H1 (cell line): Measurements from ENCODE around the gene ZMAT5. TPM values are rescaled to one million over a fixed set of nuclear protein-coding genes. Genes with fewer than 3 reads are reported as not detected.
A peak's percentile ranks its signal among the peaks of the same experiment; 100 is the strongest.

ENCODE experiments used
- CTCF ChIA-PET: fragments of 300-600 bp; sonication (Branson Sonifier 250); formaldehyde crosslinking; loops from one replicate; lab custom pipeline; 2021; ENCODE audit not compliant: partially characterized antibody; lab: Charles Lee
- POLR2A ChIA-PET: fragments of 300-600 bp; sonication (Branson Sonifier 250); formaldehyde crosslinking; loops from one replicate; lab custom pipeline; 2021; ENCODE audit warnings: inconsistent platforms; ENCODE audit not compliant: partially characterized antibody; lab: Charles Lee
- DNase-seq, 2 experiments: peaks; one replicate each; pipeline versions ENCODE4 v3.0.0 to v3.0.0-alpha.2; 2010 to 2022; ENCODE audit warnings: low spot score in 2 of 2, low read depth in 1 of 2, mixed read lengths in 1 of 2
- FAIRE-seq: peaks from 2 replicates; lab custom pipeline; 2011; peaks lifted over from hg19 to GRCh38; lab: Jason Lieb, UNC
- H2AFZ ChIP-seq: 2 replicates; pipeline ENCODE4 v1.8.1; 2012; ENCODE audit warnings: low read length, inconsistent platforms
- H2AK5ac ChIP-seq: 2 replicates; pipeline ENCODE4 v1.6.1; 2013; ENCODE audit warnings: low read depth, low read length
- H2BK120ac ChIP-seq: replicated peaks from 2 replicates; pipeline ENCODE3; 2013; ENCODE audit warnings: low read depth, low read length, inconsistent platforms
- H2BK12ac ChIP-seq: 2 replicates; pipeline ENCODE4 v1.6.1; 2013; ENCODE audit warnings: low read depth, low read length
- H2BK15ac ChIP-seq: 2 replicates; pipeline ENCODE4 v1.6.1; 2013; ENCODE audit warnings: low read length
- H2BK20ac ChIP-seq: 2 replicates; pipeline ENCODE4 v1.6.1; 2013; ENCODE audit warnings: low read length
- H2BK5ac ChIP-seq: 2 replicates; pipeline ENCODE4 v1.6.1; 2013; ENCODE audit warnings: low read depth, low read length
- H3K14ac ChIP-seq: 2 replicates; pipeline ENCODE4 v1.6.1; 2013; ENCODE audit warnings: inconsistent platforms; ENCODE audit not compliant: insufficient read length
- H3K18ac ChIP-seq: 2 replicates; pipeline ENCODE4 v1.6.1; 2013; ENCODE audit warnings: low read length; ENCODE audit errors: extremely low read depth
- H3K23ac ChIP-seq: 2 replicates; pipeline ENCODE4 v1.6.1; 2013; ENCODE audit warnings: inconsistent platforms; ENCODE audit not compliant: insufficient read length
- H3K23me2 ChIP-seq: 2 replicates; pipeline ENCODE4 v1.6.1; 2013; ENCODE audit warnings: low read depth, low read length
- H3K27ac ChIP-seq: 2 replicates; pipeline ENCODE4 v1.6.1; 2011; ENCODE audit warnings: low read depth, low read length, inconsistent platforms
- H3K27me3 ChIP-seq, 4 experiments: replicated peaks in 1 of 4; 1 replicate in 1 of 4; 2 replicates in 3 of 4; pipeline versions ENCODE4 v1.6.1 to v1.8.1; 2011 to 2013; ENCODE audit warnings: low read length in 3 of 4, mild to moderate bottlenecking in 3 of 4, inconsistent platforms in 2 of 4, mixed read lengths in 2 of 4, moderate library complexity in 1 of 4; ENCODE audit not compliant: control insufficient read depth in 3 of 4, insufficient read depth in 3 of 4; ENCODE audit errors: extremely low read depth in 1 of 4
- H3K36me3 ChIP-seq, 4 experiments: 2 replicates each; pipeline versions ENCODE4 v1.6.1 to v1.8.1; 2011 to 2013; ENCODE audit warnings: mild to moderate bottlenecking in 4 of 4, low read length in 3 of 4, moderate library complexity in 2 of 4, control low read depth in 1 of 4, inconsistent platforms in 1 of 4; ENCODE audit not compliant: insufficient read depth in 4 of 4, control insufficient read depth in 2 of 4
- H3K4ac ChIP-seq: replicated peaks from 2 replicates; pipeline ENCODE3; 2013; ENCODE audit warnings: low read length, low read depth, mixed read lengths, inconsistent platforms; ENCODE audit not compliant: insufficient read length
- H3K4me1 ChIP-seq, 4 experiments: replicated peaks in 1 of 4; 1 replicate in 1 of 4; 2 replicates in 3 of 4; pipeline versions ENCODE4 v1.6.1 to v1.8.1; 2011 to 2013; ENCODE audit warnings: low read length in 3 of 4, inconsistent platforms in 2 of 4, mixed read lengths in 1 of 4; ENCODE audit not compliant: insufficient read depth in 4 of 4, control insufficient read depth in 3 of 4
- H3K4me2 ChIP-seq, 2 experiments: 2 replicates each; pipeline versions ENCODE4 v1.6.1 to v1.8.1; 2011 to 2013; ENCODE audit warnings: low read depth in 2 of 2, low read length in 2 of 2, control low read depth in 1 of 2, inconsistent platforms in 1 of 2, mild to moderate bottlenecking in 1 of 2; ENCODE audit not compliant: insufficient read depth in 1 of 2
- H3K4me3 ChIP-seq, 4 experiments: fragments of 200-600, 300-600 bp in 1 of 4; sonication (generic), shearing (Covaris generic), sonication (Bioruptor Twin) in 1 of 4; 2 replicates each; pipeline versions ENCODE4 v1.5.1 to v1.8.1; 2011 to 2016; ENCODE audit warnings: low read length in 4 of 4, low read depth in 3 of 4, control low read depth in 2 of 4, inconsistent platforms in 2 of 4, mild to moderate bottlenecking in 2 of 4, mixed read lengths in 1 of 4, moderate library complexity in 1 of 4; ENCODE audit not compliant: insufficient read depth in 2 of 4; ENCODE audit errors: extremely low read depth in 1 of 4
- H3K56ac ChIP-seq: replicated peaks from 2 replicates; pipeline ENCODE3; 2013; ENCODE audit warnings: low read depth, mild to moderate bottlenecking, mixed read lengths, low read length, inconsistent platforms; ENCODE audit not compliant: insufficient read length
- H3K79me1 ChIP-seq: 2 replicates; pipeline ENCODE4 v1.6.1; 2013; ENCODE audit warnings: low read depth, low read length, control low read depth
- H3K79me2 ChIP-seq, 2 experiments: 2 replicates each; pipeline versions ENCODE4 v1.6.1 to v1.8.1; 2012 to 2013; ENCODE audit warnings: low read length in 2 of 2, mild to moderate bottlenecking in 2 of 2, inconsistent platforms in 1 of 2; ENCODE audit not compliant: insufficient read depth in 2 of 2, control insufficient read depth in 1 of 2
- H3K9ac ChIP-seq, 4 experiments: replicated peaks in 1 of 4; 1 replicate in 1 of 4; 2 replicates in 3 of 4; pipeline versions ENCODE4 v1.6.1 to v1.8.1; 2011 to 2013; ENCODE audit warnings: low read depth in 3 of 4, low read length in 3 of 4, control low read depth in 2 of 4, mild to moderate bottlenecking in 2 of 4, moderate library complexity in 2 of 4, inconsistent platforms in 1 of 4; ENCODE audit errors: extremely low read depth in 1 of 4
- H3K9me3 ChIP-seq, 2 experiments: 2 replicates each; pipeline versions ENCODE4 v1.6.1 to v1.8.1; 2012 to 2013; ENCODE audit warnings: mild to moderate bottlenecking in 2 of 2, moderate library complexity in 2 of 2, control low read depth in 1 of 2, inconsistent platforms in 1 of 2, low read depth in 1 of 2, low read length in 1 of 2, mixed read lengths in 1 of 2; ENCODE audit not compliant: insufficient read depth in 2 of 2
- H4K20me1 ChIP-seq, 2 experiments: replicated peaks in 1 of 2; 2 replicates each; pipeline versions ENCODE3 to v1.8.1; 2011 to 2013; ENCODE audit warnings: inconsistent platforms in 2 of 2, low read length in 2 of 2, mild to moderate bottlenecking in 1 of 2; ENCODE audit not compliant: insufficient read depth in 2 of 2, control insufficient read depth in 1 of 2
- H4K5ac ChIP-seq: 2 replicates; pipeline ENCODE4 v1.6.1; 2013; ENCODE audit warnings: low read length, low read depth, mixed read lengths, inconsistent platforms; ENCODE audit not compliant: insufficient read length
- H4K8ac ChIP-seq: 2 replicates; pipeline ENCODE4 v1.8.0; 2013; ENCODE audit warnings: mild to moderate bottlenecking, moderate library complexity, low read length, inconsistent platforms; ENCODE audit not compliant: insufficient read depth; ENCODE audit errors: extremely low read depth
- H4K91ac ChIP-seq: replicated peaks from 2 replicates; pipeline ENCODE3; 2013; ENCODE audit warnings: low read length, mixed read lengths, inconsistent platforms; ENCODE audit not compliant: insufficient read length
- HDAC6 ChIP-seq: IDR thresholded peaks from one replicate; pipeline ENCODE4 v1.7.1; 2012; ENCODE audit warnings: low read depth, mild to moderate bottlenecking, inconsistent platforms, low read length, moderate library complexity
- RXRA ChIP-seq: IDR thresholded peaks from 2 replicates; pipeline ENCODE4 v1.6.1; 2011; ENCODE audit warnings: low read depth, mild to moderate bottlenecking, low read length, moderate library complexity; ENCODE audit not compliant: insufficient read depth
- ZNF274 ChIP-seq: IDR thresholded peaks from 2 replicates; pipeline ENCODE4 v1.7.0; 2012; ENCODE audit warnings: low read length, borderline replicate concordance; ENCODE audit errors: extremely low read depth
- WGBS, 2 experiments: shearing (Covaris generic) in 1 of 2; methylation state at CpG; one replicate each; pipeline versions ENCODE4 v1.1.6 to v1.1.7; 2013 to 2015; ENCODE audit warnings: low lambda C conversion rate in 2 of 2, mixed read lengths in 2 of 2, inconsistent platforms in 1 of 2, low coverage in 1 of 2, missing lambda C conversion rate in 1 of 2; ENCODE audit not compliant: insufficient replicate concordance in 2 of 2, insufficient coverage in 1 of 2, insufficient read length in 1 of 2; ENCODE audit errors: extremely low coverage in 1 of 2, missing lambda C conversion rate in 1 of 2; 5-methylcytosine and 5-hydroxymethylcytosine counted together
- polyA plus RNA-seq, 7 experiments: library from polyadenylated mRNA; depleted of rRNA in 3 of 7; stranded (reverse) in 5 of 7; unstranded in 2 of 7; fragments of >200 nt in 5 of 7; fragments of 200-250 nt in 2 of 7; gene quantifications; 1 replicate in 5 of 7; 2 replicates in 1 of 7; 4 replicates in 1 of 7; pipeline versions ENCODE4 v1.2.1 to v1.2.3, GENCODE V29; 2011 to 2013; ENCODE audit warnings: missing spikeins in 2 of 7, mixed read lengths in 2 of 7
- total RNA-seq: library from RNA; stranded (reverse); fragmentation: NEBNext Ultra II Directional; extraction: Animal tissue kit (Norgen Biotek cat#: 25700); gene quantifications from 2 replicates; pipeline ENCODE4 v1.2.1, GENCODE V29; 2021

The ZMAT5 gene
- total and polyA plus RNA-seq, 2 of the 8 experiments (the other 6 are each of a cell fraction or from before 2014, with no cell fraction given), result 14.0 to 38.3 TPM

DNA sequence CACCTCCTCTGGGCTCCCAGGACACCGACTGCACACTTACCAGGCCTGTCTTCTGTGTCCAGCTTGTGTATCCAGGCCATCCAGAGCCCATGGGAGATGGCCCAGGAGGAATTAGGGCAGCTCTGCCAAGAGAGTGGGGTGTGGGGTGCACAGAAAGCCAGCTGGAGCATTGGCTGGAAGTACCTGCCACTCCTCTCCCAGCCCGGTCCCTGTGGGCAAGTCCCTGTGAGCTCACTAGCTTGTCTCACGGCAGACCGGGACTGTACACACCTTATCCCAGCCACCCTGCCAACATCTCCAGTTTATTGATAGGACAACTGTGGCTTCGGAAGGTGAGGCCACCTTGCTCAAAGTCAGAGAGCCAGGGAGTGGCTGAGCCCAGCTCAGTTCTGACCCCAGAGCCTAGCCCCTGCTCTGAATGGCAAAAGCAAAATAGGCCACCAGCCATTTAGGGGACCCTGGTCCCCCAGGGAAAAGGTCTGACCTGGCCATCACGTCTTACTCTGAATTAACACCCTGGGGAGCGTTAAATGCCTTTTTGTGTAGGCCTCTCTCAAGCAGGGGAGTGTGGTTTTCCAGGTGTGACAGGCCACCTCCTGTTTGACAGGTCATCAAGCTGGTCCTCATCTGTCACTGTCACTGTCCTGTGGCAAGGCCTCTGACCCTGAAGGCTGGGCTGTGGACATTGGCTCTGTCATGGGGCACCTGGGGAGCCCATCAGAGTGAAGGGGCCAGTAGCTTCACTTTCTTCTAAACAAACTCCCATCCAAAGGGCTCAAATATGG, 15.4 kb upstream of the ZMAT5 start:
- H3K23me2 ChIP-seq, result peaks cover 2% of the 10 kb centered on the region; the same call in 1 of the 2 replicates
- DNase-seq (no peak), FAIRE-seq (no peak)
- H3K9me3 ChIP-seq, result no peaks in the 10 kb centered on the region
- H2AK5ac ChIP-seq, result no peak overlapping the region
- no peak overlapping the region for H2BK20ac ChIP-seq
- no peaks in the 10 kb centered on the region for H3K27me3 ChIP-seq
- no peaks in the 10 kb centered on the region for H3K79me1 ChIP-seq
- ChIA-PET CTCF (interaction anchor here (0.8 to 5.4 kb wide), 5 partner anchors 9 to 256 kb away, joined by 3 to 33 read pairs (median 5); no protein-coding TSS in a partner anchor), POLR2A (interaction anchor here (1.0 kb wide), 1 partner anchor 75 kb away, joined by 3 read pairs; no protein-coding TSS in a partner anchor)
- no peak overlapping the region for H3K27ac ChIP-seq
- H2BK12ac ChIP-seq, result no peak overlapping the region
- no peak overlapping the region for H3K4ac ChIP-seq
- no peak overlapping the region for H4K8ac ChIP-seq
- H3K79me2 ChIP-seq, result no peaks in the 10 kb centered on the region
- no peaks in the 10 kb centered on the region for H4K20me1 ChIP-seq
- no peak overlapping the region for H4K5ac ChIP-seq
- no peak overlapping the region for H2BK120ac ChIP-seq
- 87% methylated on average over 7 of the region's 7 CpGs; no CpG with 5 or more reads in 1 of the 2 experiments for WGBS, 2 experiments
- no peak overlapping the region; a peak in 1 of 7 replicates for H3K9ac ChIP-seq
- no peak overlapping the region for H3K4me2 ChIP-seq
- 0 out of 7 replicates have a peak, but pooled peaks cover 0 to 2% (median 0%) of the 10 kb centered on the region in 4 experiments for H3K4me1 ChIP-seq
- TF ChIP-seq HDAC6, result no peak
- no peak for TF ChIP-seq ZNF274
- TF ChIP-seq RXRA, result no peak
- H3K18ac ChIP-seq, result no peak overlapping the region; the same call in 1 of the 2 replicates
- no peak overlapping the region for H4K91ac ChIP-seq
- H3K36me3 ChIP-seq, result no peaks in the 10 kb centered on the region
- no peak overlapping the region; the same call in 1 of the 2 replicates for H2BK5ac ChIP-seq
- H2BK15ac ChIP-seq, result 0 out of 2 replicates have a peak overlapping the region, but pooled peaks have one; percentile 72
- no peak overlapping the region for H3K23ac ChIP-seq
- no peak overlapping the region for H2AFZ ChIP-seq
- H3K14ac ChIP-seq, result no peak overlapping the region
- no peak overlapping the region for H3K56ac ChIP-seq
- H3K4me3 ChIP-seq, result no peak overlapping the region
